GM21515 (cell line): ENCODE results near the gene A2ML1.
"Not testable (repeated sequence)": the region's sequence is repeated elsewhere in the genome, so short reads cannot be mapped to it uniquely, and the experiment has no call there.

ENCODE experiments used
- ATAC-seq: cut with Tn5 transposase; IDR thresholded peaks from one replicate; pipeline ENCODE4 v1.9.1; 2021; ENCODE audit not compliant: unreplicated experiment

Gene A2ML1

DNA sequence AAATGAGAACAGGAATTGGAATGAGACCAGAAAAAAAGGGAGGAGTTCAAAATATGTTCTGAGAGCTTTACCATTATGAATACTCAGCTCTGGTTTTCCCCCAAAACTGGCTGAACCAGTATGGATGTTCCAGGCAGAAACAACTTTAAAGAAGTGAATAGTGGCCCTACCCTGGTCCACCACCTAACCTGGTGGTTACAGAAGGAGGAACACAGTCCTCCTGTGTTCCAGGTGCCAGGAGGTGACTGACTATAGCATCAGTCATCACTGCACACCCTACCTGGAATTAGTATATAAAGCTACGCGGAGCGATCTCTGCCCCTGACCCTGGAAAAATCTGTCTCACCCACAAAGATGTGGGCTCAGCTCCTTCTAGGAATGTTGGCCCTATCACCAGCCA, at the start of gene A2ML1:
TSS of gene A2ML1 (plus strand) at position 324 of the 400 bp plus-strand sequence. CDS start at position 355, 31 bp downstream.
- no peak for ATAC-seq

DNA sequence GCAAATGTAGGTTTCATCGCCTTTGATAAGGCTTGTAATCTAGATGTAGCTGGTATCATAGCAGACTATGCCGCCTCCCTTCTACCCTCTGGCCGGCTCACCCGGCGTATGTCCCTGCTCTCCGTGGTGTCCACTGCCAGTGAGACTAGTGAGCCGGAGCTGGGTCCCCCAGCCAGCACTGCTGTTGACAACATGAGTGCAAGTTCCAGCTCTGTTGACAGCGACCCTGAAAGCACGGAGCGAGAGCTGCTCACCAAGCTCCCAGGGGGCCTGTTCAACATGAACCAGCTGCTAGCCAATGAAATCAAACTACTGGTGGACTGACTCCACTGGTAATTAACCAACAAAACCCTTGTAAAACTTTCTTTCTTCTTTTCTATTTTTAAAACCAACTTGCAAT, 49.0 kb upstream of the A2ML1 start:
- no peak for ATAC-seq

GRCh38 chr12:8779281-8779680, 43.1 kb upstream of the A2ML1 start:
- ATAC-seq = no peak

GRCh38 chr12:8779862-8780261, 42.6 kb upstream of the A2ML1 start:
- ATAC-seq = no peak

DNA sequence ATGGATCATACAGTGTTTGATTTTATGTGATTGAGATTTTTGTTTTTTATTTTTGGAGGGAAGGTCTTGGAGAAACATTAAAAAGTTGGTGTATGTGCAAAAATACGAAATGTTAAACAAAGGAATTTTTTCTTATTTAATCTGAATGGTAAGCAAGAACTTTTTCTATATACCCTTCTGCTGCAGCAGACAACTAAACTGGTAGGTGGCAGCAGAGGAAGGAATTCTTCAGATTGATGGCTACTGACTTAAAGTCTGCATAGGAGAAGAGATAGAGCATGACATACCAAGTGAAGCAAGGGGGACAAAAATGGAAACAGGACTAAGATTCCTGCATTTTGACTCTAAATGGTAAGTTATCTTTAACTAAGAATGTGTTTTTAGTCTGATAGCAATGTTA, 42.0 kb upstream of the A2ML1 start:
- ATAC-seq = no peak

- no peak for ATAC-seq
These were observed 40.9 kb upstream of the A2ML1 start for GRCh38 chr12:8781381-8782127.

DNA sequence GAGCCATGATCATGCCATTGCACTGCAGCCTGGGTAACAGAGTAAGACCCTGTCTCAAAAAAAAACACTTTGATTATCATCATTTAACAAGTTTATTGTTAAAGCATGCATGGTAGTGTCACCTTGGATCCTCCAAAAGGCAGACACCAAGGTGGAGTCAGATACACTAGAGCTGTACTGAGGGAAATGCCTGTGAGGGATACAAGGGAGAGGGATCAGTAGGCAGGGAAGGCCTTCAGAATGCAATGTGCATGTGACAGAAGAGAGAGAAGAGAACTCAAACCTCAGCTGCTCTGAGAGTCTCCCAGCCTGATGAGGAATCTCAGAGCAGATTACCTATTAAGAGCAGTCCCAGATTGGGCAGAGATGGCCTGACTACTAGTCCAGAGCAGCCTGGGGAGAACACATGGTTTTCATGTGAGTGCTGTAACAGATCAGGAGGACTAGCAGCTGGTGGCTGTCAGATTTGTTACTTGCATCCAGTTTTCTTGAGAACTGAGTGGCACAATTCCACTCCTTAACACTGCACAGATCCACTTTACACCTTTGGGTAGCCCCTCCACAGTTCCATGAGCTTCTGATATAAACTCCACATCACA, 38.0 kb upstream of the A2ML1 start:
- ATAC-seq = no peak

- ATAC-seq = no peak
These were observed 36.9 kb upstream of the A2ML1 start for GRCh38 chr12:8785499-8785898.

DNA sequence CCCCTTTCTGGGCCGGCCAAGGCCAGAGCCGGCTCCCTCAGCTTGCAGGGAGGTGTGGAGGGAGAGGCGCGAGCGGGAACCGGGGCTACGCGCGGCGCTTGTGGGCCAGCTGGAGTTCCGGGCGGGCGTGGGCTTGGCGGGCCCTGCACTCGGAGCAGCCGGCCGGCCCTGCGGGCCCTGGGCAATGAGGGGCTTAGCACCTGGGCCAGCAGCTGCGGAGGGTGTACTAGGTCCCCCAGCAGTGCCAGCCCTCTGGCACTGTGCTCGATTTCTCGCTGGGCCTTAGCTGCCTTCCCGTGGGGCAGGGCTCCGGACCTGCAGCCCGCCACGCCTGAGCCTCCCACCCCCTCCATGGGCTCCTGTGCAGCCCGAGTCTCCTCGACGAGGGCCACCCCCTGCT, 35.2 kb upstream of the A2ML1 start:
- ATAC-seq = not testable (repeated sequence)

GRCh38 chr12:8788706-8789105, 33.7 kb upstream of the A2ML1 start:
- ATAC-seq = not testable (repeated sequence)

GRCh38 chr12:8789341-8790013, 32.9 kb upstream of the A2ML1 start:
- ATAC-seq = not testable (repeated sequence)

DNA sequence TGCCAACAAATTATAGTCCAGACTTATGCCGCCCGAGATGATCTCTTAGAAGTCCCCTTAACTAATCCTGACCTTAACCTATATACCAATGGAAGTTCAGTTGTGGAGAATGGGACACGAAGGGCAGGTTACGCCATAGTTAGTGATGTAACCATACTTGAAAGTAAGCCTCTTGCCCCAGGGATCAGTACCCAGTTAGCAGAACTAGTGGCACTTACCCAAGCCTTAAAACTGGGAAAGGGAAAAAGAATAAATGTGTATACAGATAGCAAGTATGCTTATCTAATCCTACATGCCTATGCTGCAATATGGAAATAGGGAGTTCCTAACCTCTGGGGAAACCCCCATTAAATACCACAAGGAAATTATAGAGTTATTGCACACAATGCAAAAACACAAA, 29.2 kb upstream of the A2ML1 start:
- not testable (repeated sequence) for ATAC-seq

- ATAC-seq = not testable (repeated sequence)
These were observed 27.8 kb upstream of the A2ML1 start for GRCh38 chr12:8794611-8795010.

- no peak for ATAC-seq
These were observed 25.4 kb upstream of the A2ML1 start for GRCh38 chr12:8796831-8797626.

DNA sequence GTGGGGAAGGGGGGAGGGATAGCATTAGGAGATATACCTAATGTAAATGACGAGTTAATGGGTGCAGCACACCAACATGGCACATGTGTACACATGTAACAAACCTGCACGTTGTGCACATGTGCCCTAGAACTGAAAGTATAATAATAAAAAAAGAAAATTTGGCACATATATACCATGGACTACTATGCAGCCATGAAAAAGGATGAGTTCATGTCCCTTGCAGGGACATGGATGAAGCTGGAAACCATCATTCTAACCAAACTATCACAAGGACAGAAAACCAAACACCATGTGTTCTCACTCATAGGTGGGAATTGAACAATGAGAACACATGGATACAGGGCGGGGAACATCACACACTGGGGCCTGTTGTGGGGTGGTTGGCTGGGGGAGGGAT, 21.2 kb upstream of the A2ML1 start:
- ATAC-seq = not testable (repeated sequence)

DNA sequence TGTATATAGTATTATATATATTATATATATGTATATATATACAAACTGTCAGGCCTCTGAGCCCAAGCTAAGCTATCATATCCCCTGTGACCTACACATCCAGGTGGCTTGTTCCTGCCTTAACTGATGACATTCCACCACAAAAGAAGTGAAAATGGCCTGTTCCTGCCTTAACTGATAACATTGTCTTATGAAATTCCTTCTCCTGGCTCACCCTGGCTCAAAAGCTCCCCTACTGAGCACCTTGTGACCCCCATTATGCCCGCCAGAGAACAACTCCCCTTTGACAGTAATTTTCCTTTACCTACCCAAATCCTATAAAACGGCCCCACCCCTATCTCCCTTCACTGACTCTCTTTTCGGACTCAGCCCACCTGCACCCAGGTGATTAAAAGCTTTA, 17.6 kb upstream of the A2ML1 start:
- not testable (repeated sequence) for ATAC-seq

DNA sequence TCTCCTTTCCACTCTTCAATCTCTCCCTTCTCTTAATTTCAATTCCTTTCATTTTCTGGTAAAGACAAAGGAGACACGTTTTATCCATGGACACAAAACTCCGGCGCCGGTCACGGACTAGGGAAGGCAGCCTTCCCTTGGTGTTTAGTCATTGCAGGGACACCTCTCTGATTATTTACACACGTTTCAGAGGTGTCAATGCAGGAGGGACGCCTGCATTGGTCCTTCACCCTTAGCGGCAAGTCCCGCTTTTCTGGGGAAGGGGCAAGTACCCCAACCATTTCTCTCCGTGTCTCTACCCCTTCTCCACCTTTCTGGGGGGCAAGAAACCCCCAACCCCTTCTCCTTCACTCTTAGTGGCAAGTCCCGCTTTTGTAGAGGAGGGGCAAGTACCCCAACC, 16.9 kb upstream of the A2ML1 start:
- ATAC-seq = not testable (repeated sequence)

DNA sequence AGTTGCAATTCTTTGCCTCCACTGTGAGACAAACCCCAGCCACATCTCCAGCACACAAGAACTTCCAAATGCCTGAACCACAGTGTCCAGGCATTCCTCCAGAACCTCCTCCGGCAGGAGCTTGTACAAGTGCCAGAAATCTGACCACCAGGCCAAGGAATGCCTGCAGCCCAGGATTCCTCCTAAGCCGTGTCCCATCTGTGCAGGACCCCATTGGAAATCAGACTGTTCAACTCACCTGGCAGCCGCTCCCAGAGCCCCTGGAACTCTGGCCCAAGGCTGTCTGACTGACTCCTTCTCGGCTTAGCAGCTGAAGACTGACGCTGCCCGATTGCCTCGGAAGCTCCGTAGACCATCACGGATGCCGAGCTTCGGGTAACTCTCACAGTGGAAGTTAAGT, 15.3 kb upstream of the A2ML1 start:
- ATAC-seq = not testable (repeated sequence)

DNA sequence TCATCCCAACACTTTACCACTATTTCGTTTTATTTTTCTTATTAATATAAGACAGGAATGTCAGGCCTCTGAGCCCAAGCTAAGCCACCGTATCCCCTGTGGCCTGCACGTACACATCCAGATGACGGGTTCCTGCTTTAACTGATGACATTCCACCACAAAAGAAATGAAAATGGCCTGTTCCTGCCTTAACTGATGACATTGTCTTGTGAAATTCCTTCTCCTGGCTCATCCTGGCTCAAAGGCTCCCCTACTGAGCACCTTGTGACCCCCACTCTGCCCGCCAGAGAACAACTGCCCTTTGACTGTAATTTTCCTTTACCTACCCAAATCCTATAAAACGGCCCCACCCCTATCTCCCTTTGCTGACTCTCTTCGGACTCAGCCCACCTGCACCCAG, 12.3 kb upstream of the A2ML1 start:
- ATAC-seq = not testable (repeated sequence)

- no peak for ATAC-seq
These were observed 8.7 kb upstream of the A2ML1 start for GRCh38 chr12:8813572-8814357.
